Measurements from ENCODE around the gene NIPBL. TPM values are rescaled to one million over a fixed set of nuclear protein-coding genes. Genes with fewer than 3 reads are reported as not detected.

NIPBL gene
- total and polyA plus RNA-seq, 2 of the 13 experiments (the other 11 are each of a cell fraction or from before 2014, with no cell fraction given), result 12.3 to 32.3 TPM

DNA sequence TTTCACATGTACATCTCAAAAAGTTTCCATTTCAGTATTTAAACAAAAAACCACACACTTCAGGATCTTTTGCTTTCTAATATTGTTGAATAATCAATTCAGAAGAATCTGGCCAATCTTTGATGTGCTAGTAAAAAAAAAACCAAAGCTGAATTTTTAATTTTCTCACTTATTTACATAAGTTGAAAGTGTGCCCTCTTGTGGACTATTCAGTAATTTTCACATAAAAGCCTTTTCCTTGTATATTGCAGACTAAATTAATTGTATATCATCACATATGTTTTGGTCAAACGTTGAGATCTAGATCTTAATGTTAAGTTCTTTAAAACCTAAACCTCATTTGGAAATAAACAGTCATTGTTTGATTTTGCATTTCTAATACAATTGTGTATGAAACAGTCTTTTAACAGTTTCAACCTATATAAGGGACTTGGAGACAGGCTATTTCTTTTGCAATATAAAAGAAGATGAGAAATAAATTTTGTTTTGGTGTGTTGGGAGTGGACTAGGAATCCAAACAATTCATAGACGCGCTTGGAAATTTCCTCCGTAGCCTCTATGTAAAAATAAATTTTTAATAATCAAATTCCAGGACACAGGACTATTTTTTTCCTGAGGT is 68.1 kb downstream of the NIPBL start (continued):
- TF ChIP-seq, protein P1, sequence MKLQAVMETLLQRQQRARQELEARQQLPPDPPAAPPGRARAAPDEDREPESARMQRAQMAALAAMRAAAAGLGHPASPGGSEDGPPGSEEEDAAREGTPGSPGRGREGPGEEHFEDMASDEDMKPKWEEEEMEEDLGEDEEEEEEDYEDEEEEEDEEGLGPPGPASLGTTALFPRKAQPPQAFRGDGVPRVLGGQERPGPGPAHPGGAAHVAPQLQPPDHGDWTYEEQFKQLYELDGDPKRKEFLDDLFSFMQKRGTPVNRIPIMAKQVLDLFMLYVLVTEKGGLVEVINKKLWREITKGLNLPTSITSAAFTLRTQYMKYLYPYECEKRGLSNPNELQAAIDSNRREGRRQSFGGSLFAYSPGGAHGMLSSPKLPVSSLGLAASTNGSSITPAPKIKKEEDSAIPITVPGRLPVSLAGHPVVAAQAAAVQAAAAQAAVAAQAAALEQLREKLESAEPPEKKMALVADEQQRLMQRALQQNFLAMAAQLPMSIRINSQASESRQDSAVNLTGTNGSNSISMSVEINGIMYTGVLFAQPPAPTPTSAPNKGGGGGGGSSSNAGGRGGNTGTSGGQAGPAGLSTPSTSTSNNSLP (IDR thresholded peaks at IDR 0.05; ENCODE audit: low read depth, low read length), result 0 out of 2 replicates have a peak, but pooled peaks have one; percentile 57
- TF ChIP-seq ZSCAN30 (CRISPR knock-in tag; IDR thresholded peaks at IDR 0.05), result no peak

DNA sequence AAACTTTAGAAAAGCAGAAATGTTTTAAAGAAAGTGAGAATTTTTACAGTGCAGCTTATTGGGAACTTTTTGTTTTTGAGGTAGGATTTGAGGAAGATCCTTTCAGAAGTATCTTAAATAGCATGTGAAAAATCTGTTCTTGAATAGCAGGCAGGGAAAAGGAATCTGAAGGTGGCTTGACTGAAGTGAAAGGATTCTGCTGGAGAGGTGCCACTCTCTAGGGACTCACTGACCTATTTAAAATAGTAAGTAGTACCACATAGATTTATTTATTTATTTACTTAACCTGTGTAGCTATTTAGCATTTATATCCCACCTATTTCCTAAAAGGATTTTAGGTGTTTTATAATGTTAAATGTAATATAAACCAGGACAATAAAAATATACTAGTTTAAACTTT is 69.1 kb downstream of the NIPBL start:
- no peak for DNase-seq (ENCODE audit: low spot score)
- intact Hi-C loops (cut with micrococcal nuclease; ENCODE audit: unreplicated experiment), result no loop called here
- CTCF ChIA-PET (ENCODE audit: low intra/inter-chr PET ratio, low total read pairs), result no interaction called here
- POLR2A ChIA-PET, result no interaction called here
- ATAC-seq, result no peak
- Histone ChIP-seq H2AFZ (ENCODE audit: low read length) (no peak overlapping the region), H4K20me1 (ENCODE audit: insufficient read depth, low read length) (peaks cover 13% of the 10 kb centered on the region), H3K36me3 (replicated peaks in 1 of 2; ENCODE audit: control insufficient read depth in 1 of 2, insufficient read depth in 2 of 2, low read length in 2 of 2) (no peaks in the 10 kb centered on the region), H3K4me3 (replicated peaks in 1 of 3; ENCODE audit: insufficient read depth in 1 of 3, low read depth in 2 of 3, low read length in 3 of 3) (no peak overlapping the region), H3K4me2 (ENCODE audit: low read depth, low read length) (no peak overlapping the region), H3K9me3 (ENCODE audit: low read length) (no peaks in the 10 kb centered on the region), H3K27ac (ENCODE audit: extremely low read length, insufficient read depth, low read length) (no peak overlapping the region), H3K9ac (ENCODE audit: insufficient read depth, low read depth, low read length) (no peak overlapping the region), H3K4me1 (ENCODE audit: insufficient read depth, low read length) (no peaks in the 10 kb centered on the region), H3K79me2 (ENCODE audit: insufficient read depth, low read length) (peaks cover 75% of the 10 kb centered on the region), H3K27me3 (ENCODE audit: control insufficient read depth in 1 of 2, insufficient read depth in 2 of 2, low read length in 2 of 2) (no peaks in the 10 kb centered on the region)
- TF ChIP-seq, protein P2, sequence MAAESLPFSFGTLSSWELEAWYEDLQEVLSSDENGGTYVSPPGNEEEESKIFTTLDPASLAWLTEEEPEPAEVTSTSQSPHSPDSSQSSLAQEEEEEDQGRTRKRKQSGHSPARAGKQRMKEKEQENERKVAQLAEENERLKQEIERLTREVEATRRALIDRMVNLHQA (CRISPR knock-in tag; IDR thresholded peaks at IDR 0.05), result no peak
- TF ChIP-seq HNRNPK (IDR thresholded peaks at IDR 0.05; ENCODE audit: low read depth, low read length, poor library complexity, severe bottlenecking) (no peak), ZFP36L1 (CRISPR knock-in tag; IDR thresholded peaks at IDR 0.05) (no peak), ZKSCAN5 (CRISPR knock-in tag; IDR thresholded peaks at IDR 0.05) (no peak)
- TF ChIP-seq, protein P3, sequence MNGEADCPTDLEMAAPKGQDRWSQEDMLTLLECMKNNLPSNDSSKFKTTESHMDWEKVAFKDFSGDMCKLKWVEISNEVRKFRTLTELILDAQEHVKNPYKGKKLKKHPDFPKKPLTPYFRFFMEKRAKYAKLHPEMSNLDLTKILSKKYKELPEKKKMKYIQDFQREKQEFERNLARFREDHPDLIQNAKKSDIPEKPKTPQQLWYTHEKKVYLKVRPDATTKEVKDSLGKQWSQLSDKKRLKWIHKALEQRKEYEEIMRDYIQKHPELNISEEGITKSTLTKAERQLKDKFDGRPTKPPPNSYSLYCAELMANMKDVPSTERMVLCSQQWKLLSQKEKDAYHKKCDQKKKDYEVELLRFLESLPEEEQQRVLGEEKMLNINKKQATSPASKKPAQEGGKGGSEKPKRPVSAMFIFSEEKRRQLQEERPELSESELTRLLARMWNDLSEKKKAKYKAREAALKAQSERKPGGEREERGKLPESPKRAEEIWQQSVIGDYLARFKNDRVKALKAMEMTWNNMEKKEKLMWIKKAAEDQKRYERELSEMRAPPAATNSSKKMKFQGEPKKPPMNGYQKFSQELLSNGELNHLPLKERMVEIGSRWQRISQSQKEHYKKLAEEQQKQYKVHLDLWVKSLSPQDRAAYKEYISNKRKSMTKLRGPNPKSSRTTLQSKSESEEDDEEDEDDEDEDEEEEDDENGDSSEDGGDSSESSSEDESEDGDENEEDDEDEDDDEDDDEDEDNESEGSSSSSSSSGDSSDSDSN (CRISPR knock-in tag; IDR thresholded peaks at IDR 0.05), result no peak
- BruUV-seq (replicated peaks), result no TSS peak
- in situ Hi-C loops (cut with HindIII; ENCODE audit: extremely low pct_ligation_motif_present, low pct_unique_long_range_greater_than_20kb), result no loop called here
- FAIRE-seq, result no peak

Measured in HepG2 (cell line).